ENCODE measurements around the gene CYP27A1.

GRCh38 chr2:218851286-218851685, 69.3 kb downstream of the CYP27A1 start:
- TF ChIP-seq ARNTL (CRISPR knock-in tag; IDR thresholded peaks at IDR 0.05; ENCODE audit: borderline replicate concordance, low read depth) = no peak
- TF ChIP-seq GLIS3 (CRISPR knock-in tag; IDR thresholded peaks at IDR 0.05) = no peak
- TF ChIP-seq ISL1 (CRISPR knock-in tag; IDR thresholded peaks at IDR 0.05) = no peak
- no peak for TF ChIP-seq PPARA (CRISPR knock-in tag; IDR thresholded peaks at IDR 0.05; ENCODE audit: borderline replicate concordance)
- TF ChIP-seq TSHZ2 (CRISPR knock-in tag; IDR thresholded peaks at IDR 0.05) = no peak
- no peak for TF ChIP-seq TOX (CRISPR knock-in tag; IDR thresholded peaks at IDR 0.05; ENCODE audit: borderline replicate concordance)
- TF ChIP-seq PATZ1 (CRISPR knock-in tag; IDR thresholded peaks at IDR 0.05; ENCODE audit: borderline replicate concordance) = no peak
- TF ChIP-seq ZFP3 (CRISPR knock-in tag; IDR thresholded peaks at IDR 0.05) = no peak
- no peak for TF ChIP-seq RARB (CRISPR knock-in tag; IDR thresholded peaks at IDR 0.05)

Measured in SK-N-SH treated with all-trans-retinoic acid at 6 μM for 48 hours (cell line).